ENCODE results near the gene TAF1C.

DNA sequence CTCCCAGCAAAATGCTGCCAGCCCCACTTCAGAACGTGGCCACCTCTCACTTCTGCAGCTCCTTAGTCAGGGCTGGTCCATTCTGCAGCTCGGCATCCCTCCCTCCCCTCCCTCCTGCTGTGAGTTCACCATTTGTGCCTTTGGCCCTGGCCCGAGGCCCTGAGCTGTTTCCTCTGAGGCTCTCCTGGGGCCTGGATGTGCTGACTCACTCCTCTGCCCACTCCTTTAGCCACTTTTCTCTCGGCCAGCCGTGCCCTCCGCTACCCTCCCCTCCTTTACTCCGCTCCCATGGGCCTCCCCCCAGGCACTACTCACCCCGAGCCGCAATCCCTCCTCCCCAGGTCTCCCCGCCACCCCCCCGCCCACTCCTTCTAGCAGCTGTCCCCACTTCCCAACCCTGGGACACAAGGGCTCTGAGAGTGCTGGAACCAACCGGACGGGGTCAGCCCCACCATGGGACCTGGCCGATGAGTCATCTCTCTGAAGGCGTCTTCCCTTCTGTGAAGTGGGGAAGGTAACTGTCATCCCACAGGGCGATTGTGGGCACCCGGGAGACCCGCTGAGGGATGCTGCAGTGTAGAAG, 41.5 kb upstream of the TAF1C start:
- no peak for TF ChIP-seq CTCF (IDR thresholded peaks at IDR 0.05)
- no peak for TF ChIP-seq POLR2A (IDR thresholded peaks at IDR 0.05)
